Smooth muscle cell of the pulmonary artery (primary cell): ENCODE data around the gene GRM6. TPM values are rescaled to one million over a fixed set of nuclear protein-coding genes. Genes with fewer than 3 reads are reported as not detected.

ENCODE experiments used
- total RNA-seq: library from RNA; depleted of rRNA; stranded (reverse); fragments of >200 nt; gene quantifications from 2 replicates; pipeline ENCODE4 v1.2.3, GENCODE V29; 2014

The GRM6 gene
- not detected in 2 replicates for total RNA-seq

DNA sequence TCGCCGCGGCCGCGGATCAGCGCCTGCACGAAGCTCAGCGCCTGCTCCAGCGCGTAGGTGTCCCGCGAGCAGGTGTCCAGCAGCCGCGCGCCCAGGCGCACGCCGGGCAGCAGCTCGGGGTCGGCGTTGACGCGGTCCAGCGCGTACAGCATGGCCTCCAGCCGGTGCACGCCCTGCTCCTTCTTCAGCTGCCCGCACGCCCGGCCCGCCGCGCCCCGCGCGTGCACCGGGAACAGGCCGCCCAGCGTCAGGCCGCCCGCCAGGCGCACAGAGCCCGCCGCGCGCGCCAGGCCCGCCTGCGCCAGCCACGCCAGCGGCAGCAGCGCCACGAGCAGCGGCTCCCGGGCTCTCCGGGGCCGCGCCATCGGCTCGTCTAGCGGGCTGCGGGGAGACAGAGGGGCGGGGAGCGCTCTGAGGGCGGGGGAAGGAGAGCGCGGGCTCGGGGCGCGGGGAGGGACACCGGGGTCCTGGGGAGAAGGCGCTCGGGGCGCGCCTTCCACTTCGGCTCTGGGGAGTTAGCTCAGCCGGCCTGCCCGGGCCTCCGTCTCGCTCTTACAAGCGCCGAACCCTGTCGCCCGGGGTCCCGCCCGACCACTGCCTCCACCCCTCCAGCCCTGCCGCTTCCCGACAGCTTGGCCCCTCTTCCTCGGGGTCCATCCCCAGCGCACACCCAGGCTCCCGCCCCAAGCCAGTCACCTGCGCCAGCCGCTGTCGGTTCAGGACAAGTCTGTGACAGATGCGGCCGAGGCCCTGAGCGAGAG is at the start of gene GRM6:
Gene GRM6 (minus strand): TSS at position 741 of the 761 bp plus-strand sequence. CDS start 376 bp downstream, at position 365.

DNA sequence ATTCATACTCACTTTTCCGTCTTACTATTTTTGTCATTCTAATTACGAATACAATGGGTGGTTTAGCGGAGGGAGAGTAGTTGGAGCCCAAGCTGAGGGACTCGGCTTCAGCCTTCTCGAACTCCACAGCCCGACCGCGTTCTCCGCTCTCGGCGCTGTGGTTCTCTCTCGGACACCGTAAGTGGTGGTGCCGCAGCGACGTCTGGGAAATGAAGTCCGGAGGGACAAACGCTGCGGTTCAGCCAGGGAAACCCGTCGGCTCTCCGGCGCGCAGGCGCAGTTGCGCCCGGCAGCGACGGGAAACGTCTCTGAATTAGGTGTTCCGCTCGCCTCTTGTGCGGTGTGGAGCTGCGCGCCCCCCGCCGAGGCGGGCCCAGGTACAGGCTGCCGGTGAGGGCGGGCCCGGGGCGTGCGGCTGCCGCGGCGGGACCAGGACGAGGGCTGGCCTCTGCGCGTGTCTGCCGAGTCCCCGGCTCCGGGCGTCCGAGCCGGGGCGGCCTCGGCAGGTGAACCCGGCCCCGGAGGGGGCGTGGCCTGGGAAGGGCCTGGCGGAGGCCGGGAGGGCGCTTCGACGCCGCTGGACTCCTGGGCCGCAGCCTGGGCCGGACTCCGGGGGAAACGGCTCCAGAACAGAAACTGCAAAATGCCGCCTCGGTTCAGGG is 28.5 kb upstream of the GRM6 start, which contains the start of gene ZNF879:
Gene ZNF879 (plus strand): TSS at position 277 of the 662 bp plus-strand sequence. CDS start 1,201 bp downstream, outside the sequence.

DNA sequence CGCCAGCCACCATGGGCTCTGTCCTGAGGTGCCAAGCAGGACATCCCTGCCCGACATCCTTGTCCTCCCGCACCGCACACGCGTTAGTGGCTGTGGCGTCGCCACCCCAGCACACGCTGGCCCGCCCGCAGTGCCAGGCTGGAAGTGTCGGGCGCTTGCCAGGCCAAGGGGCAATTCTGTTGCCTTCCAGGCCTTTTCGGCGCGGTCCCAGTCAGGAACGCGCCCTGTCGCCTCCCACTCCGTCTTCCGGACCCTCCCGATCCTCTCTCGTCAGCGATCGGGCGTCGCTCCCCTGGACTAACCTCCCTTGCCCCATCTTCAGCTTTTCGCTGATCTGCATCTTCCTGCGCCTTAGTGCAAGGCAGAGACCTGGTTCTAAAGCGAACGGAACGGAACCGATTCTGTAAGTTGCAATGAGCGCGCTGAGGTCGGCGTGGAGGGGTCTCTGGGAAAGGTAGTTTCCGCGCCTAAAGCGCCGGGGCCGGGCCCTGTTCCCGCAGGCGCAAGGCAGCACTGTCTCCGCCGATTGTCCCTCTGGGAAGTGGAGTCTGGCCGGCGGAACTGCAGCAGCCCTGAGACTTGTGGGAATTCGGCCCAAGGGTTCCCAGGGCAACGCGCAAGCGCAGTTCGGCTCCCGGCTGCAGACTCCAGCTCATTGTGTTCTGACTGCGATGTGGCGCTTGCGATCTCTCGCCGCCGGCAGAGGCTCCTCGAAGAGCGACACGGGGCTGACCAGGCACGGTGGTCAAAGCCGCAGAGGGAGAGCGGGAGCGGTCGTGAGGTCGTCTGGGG is 54.4 kb downstream of the GRM6 start, which contains the start of gene ZNF454:
Gene ZNF454 (plus strand): TSS at position 630 of the 792 bp plus-strand sequence. CDS start 1,594 bp downstream, outside the sequence.

Other genes with a start within 250 kb of the GRM6 start
- 5.1 and 6.4 TPM in 2 replicates for gene ZNF354B, start 135.4 kb downstream of the GRM6 start, total RNA-seq
- 0.69 and 0.78 TPM in 2 replicates for gene ZFP2, start 99.4 kb downstream of the GRM6 start, total RNA-seq
- 1.9 and 2.8 TPM in 2 replicates for gene ZNF454, start 54.1 kb downstream of the GRM6 start, total RNA-seq
- gene ZNF879, start 28.5 kb upstream of the GRM6 start, total RNA-seq, result 4.1 and 4.6 TPM in 2 replicates
- 7.7 and 8.5 TPM in 2 replicates for gene ZNF354C, start 65.1 kb upstream of the GRM6 start, total RNA-seq